ENCODE results near the gene PRICKLE2.

- no peak for TF ChIP-seq CTCF (IDR thresholded peaks at IDR 0.05)
- no peak for TF ChIP-seq POLR2A (IDR thresholded peaks at IDR 0.05)
These were observed 163.6 kb downstream of the PRICKLE2 start for GRCh38 chr3:64061628-64062027.

Measured in right lobe of liver (tissue), 4 donors.